HEK293 (cell line): ENCODE data around the gene RRP7A.

Experiments used
- CTCF ChIA-PET: fragments of 350-600 bp; formaldehyde crosslinking; extraction: SDS; loops from one replicate; lab custom pipeline; 2021; ENCODE audit warnings: antibody characterized with exemption; lab: Yijun Ruan, JAX
- POLR2A ChIA-PET: fragments of 300-600 bp; formaldehyde crosslinking; extraction: SDS; loops from one replicate; lab custom pipeline; 2020; ENCODE audit warnings: antibody characterized with exemption, inconsistent platforms; lab: Yijun Ruan, JAX
- H3K27ac ChIP-seq: fragments of 200-500 bp; sonication (Bioruptor generic); 2 replicates; pipeline ENCODE4 v1.5.1; 2014; ENCODE audit warnings: low read depth, low read length, control low read depth, inconsistent platforms; ENCODE audit errors: extremely low read depth
- H3K36me3 ChIP-seq, 2 experiments: fragments of 200-500 bp in 1 of 2; sonication (Bioruptor generic) in 1 of 2; 1 replicate in 1 of 2; 2 replicates in 1 of 2; pipeline ENCODE4 v1.5.1; 2014 to 2017; ENCODE audit warnings: inconsistent platforms in 2 of 2, low read length in 2 of 2; ENCODE audit not compliant: control insufficient read depth in 2 of 2, insufficient read depth in 1 of 2
- H3K4me1 ChIP-seq: fragments of 200-500 bp; sonication (Bioruptor generic); 2 replicates; pipeline ENCODE4 v1.5.1; 2014; ENCODE audit warnings: mild to moderate bottlenecking, low read length, inconsistent platforms; ENCODE audit not compliant: control insufficient read depth, insufficient read depth
- H3K4me3 ChIP-seq: 2 replicates; pipeline ENCODE4 v1.5.1; 2011; ENCODE audit warnings: low read depth, mild to moderate bottlenecking, control low read depth, low read length, moderate library complexity
- H3K9me3 ChIP-seq: fragments of 200-500 bp; sonication (Bioruptor generic); 2 replicates; pipeline ENCODE4 v1.5.1; 2014; ENCODE audit warnings: low read depth, low read length, inconsistent platforms; ENCODE audit not compliant: control insufficient read depth, insufficient read depth
- GLIS1 ChIP-seq: fragments of 450-650 bp; formaldehyde crosslinking; IDR thresholded peaks from 2 replicates; pipeline ENCODE4 v1.5.1; 2016; ENCODE audit warnings: missing biosample characterization, missing genetic modification characterization
- TRIM28 ChIP-seq: IDR thresholded peaks from 2 replicates; pipeline ENCODE4 v1.6.1; 2011; ENCODE audit warnings: low read length, control low read depth, borderline replicate concordance
- ZNF16 ChIP-seq: fragments of 450-650 bp; formaldehyde crosslinking; IDR thresholded peaks from 2 replicates; pipeline ENCODE4 v1.5.1; 2016; ENCODE audit warnings: low read depth, missing biosample characterization, missing genetic modification characterization
- TF ChIP-seq, protein P1 (sequence below): fragments of 450-650 bp; formaldehyde crosslinking; IDR thresholded peaks from 2 replicates; pipeline ENCODE4 v1.5.1; 2016; ENCODE audit warnings: missing biosample characterization, missing genetic modification characterization

RRP7A gene

DNA sequence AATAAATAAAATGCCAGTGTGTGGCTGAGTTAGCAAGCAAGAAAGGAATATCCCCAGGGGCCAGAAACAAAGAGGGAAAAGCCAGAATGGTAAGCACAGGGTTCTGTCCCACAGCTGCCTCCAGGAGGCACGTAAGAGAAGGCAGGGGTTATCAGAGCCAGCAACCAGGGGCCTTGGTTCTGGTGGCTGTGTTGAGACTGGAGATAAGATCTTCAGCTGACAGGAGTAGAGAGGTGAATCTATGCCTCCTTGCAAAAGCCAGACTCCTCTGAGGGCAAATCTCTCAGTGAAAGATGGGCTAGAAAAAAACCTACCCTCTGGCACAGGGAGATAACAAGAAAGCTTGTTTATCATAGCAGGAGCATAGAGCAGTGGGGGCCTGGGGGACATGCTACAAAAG, 57.6 kb downstream of the RRP7A start:
- peaks cover 18% of the 10 kb centered on the region for H3K4me1 ChIP-seq
- no peaks in the 10 kb centered on the region for H3K9me3 ChIP-seq
- H3K27ac ChIP-seq, result no peak overlapping the region
- no peak for TF ChIP-seq ZNF16 (tag by site-specific recombination)
- TF ChIP-seq, protein P1, sequence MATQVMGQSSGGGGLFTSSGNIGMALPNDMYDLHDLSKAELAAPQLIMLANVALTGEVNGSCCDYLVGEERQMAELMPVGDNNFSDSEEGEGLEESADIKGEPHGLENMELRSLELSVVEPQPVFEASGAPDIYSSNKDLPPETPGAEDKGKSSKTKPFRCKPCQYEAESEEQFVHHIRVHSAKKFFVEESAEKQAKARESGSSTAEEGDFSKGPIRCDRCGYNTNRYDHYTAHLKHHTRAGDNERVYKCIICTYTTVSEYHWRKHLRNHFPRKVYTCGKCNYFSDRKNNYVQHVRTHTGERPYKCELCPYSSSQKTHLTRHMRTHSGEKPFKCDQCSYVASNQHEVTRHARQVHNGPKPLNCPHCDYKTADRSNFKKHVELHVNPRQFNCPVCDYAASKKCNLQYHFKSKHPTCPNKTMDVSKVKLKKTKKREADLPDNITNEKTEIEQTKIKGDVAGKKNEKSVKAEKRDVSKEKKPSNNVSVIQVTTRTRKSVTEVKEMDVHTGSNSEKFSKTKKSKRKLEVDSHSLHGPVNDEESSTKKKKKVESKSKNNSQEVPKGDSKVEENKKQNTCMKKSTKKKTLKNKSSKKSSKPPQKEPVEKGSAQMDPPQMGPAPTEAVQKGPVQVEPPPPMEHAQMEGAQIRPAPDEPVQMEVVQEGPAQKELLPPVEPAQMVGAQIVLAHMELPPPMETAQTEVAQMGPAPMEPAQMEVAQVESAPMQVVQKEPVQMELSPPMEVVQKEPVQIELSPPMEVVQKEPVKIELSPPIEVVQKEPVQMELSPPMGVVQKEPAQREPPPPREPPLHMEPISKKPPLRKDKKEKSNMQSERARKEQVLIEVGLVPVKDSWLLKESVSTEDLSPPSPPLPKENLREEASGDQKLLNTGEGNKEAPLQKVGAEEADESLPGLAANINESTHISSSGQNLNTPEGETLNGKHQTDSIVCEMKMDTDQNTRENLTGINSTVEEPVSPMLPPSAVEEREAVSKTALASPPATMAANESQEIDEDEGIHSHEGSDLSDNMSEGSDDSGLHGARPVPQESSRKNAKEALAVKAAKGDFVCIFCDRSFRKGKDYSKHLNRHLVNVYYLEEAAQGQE (tag by site-specific recombination), result no peak
- peak; percentile 30; the same call in 1 of the 2 replicates for TF ChIP-seq TRIM28
- no peaks in the 10 kb centered on the region for H3K36me3 ChIP-seq
- no peak overlapping the region for H3K4me3 ChIP-seq
- ChIA-PET CTCF (interaction anchor here (0.6 to 3.4 kb wide), 5 partner anchors 8 to 284 kb away, joined by 3 to 21 read pairs (median 3); no protein-coding TSS in a partner anchor), POLR2A (no interaction called here)

DNA sequence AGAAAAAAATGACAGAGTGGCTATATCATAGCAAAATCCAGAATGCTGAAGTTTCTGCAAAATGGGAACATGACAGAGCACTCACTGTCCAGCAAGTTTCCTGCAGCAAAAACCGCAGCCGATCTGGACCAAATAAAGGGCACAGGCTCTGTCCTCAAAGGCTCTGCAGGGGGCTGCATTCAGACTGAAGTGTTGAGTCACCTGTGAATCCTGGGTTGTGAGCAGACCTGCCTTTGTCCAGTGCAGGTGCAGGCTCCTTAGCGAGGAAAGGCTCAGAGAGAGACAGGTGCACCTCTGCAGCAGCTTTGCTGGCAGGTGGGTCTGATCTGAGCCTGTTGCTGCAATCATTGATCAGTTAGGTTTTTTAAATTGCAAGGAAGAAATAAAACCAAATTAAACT, 58.1 kb downstream of the RRP7A start:
- no peak overlapping the region for H3K27ac ChIP-seq
- POLR2A ChIA-PET, result interaction anchor here (0.6 to 1.7 kb wide), 2 partner anchors 17 to 534 kb away, joined by 4 read pairs; no protein-coding TSS in a partner anchor
- H3K9me3 ChIP-seq, result no peaks in the 10 kb centered on the region
- H3K36me3 ChIP-seq, result no peaks in the 10 kb centered on the region
- no peak for TF ChIP-seq TRIM28
- peak; percentile 18; the same call in 1 of the 2 replicates for TF ChIP-seq GLIS1
- no peak overlapping the region for H3K4me3 ChIP-seq
- CTCF ChIA-PET, result interaction anchor here (3.4 kb wide), 1 partner anchor 12 kb away, joined by 21 read pairs; no protein-coding TSS in a partner anchor
- H3K4me1 ChIP-seq, result peaks cover 18% of the 10 kb centered on the region
